Karpas-422 (cell line): ENCODE data around the gene PAX6. TPM values are rescaled to one million over a fixed set of nuclear protein-coding genes. Genes with fewer than 3 reads are reported as not detected.

Experiments used
- DNase-seq: peaks from one replicate; pipeline ENCODE4 v3.0.0-alpha.2; 2015
- H2AFZ ChIP-seq: fragments of 200-600 bp; sonication (generic); 2 replicates; pipeline ENCODE4 v1.6.1; 2014; ENCODE audit warnings: antibody characterized with exemption, low read length, mixed read lengths
- H3K27ac ChIP-seq: fragments of 200-600 bp; sonication (generic); 2 replicates; pipeline ENCODE4 v1.5.1; 2014; ENCODE audit warnings: mild to moderate bottlenecking, low read length, moderate library complexity
- H3K27me3 ChIP-seq: fragments of 200-600 bp; sonication (generic); 2 replicates; pipeline ENCODE4 v1.6.1; 2014; ENCODE audit warnings: low read length, mixed read lengths
- H3K36me3 ChIP-seq: fragments of 200-600 bp; sonication (generic); 2 replicates; pipeline ENCODE4 v1.6.1; 2014; ENCODE audit warnings: low read length, mixed read lengths; ENCODE audit not compliant: insufficient read depth
- H3K4me1 ChIP-seq: fragments of 200-600 bp; sonication (generic); 2 replicates; pipeline ENCODE4 v1.6.1; 2014; ENCODE audit warnings: mild to moderate bottlenecking, low read length, mixed read lengths
- H3K4me2 ChIP-seq: fragments of 200-600 bp; sonication (generic); 2 replicates; pipeline ENCODE4 v1.6.1; 2014; ENCODE audit warnings: low read length, low read depth, mild to moderate bottlenecking; ENCODE audit not compliant: poor library complexity, severe bottlenecking
- H3K4me3 ChIP-seq: fragments of 200-600 bp; sonication (generic); 2 replicates; pipeline ENCODE4 v1.5.1; 2014; ENCODE audit warnings: mild to moderate bottlenecking, antibody characterized with exemption, low read length, mixed read lengths
- H3K79me2 ChIP-seq: fragments of 200-600 bp; sonication (generic); 2 replicates; pipeline ENCODE4 v1.6.1; 2014; ENCODE audit warnings: mild to moderate bottlenecking, low read length, mixed read lengths
- H3K9ac ChIP-seq: fragments of 200-600 bp; sonication (generic); 2 replicates; pipeline ENCODE4 v1.6.0; 2014; ENCODE audit warnings: low read length
- H3K9me2 ChIP-seq: fragments of 200-600 bp; sonication (generic), shearing (Covaris generic); replicated peaks from 2 replicates; pipeline ENCODE4 v1.6.0; 2014; ENCODE audit warnings: mild to moderate bottlenecking, low read length, moderate library complexity; ENCODE audit not compliant: insufficient read depth
- H3K9me3 ChIP-seq: fragments of 300-700, 200-600 bp; sonication (generic); 2 replicates; pipeline ENCODE4 v1.6.1; 2014; ENCODE audit warnings: low read length, mixed read lengths
- H4K20me1 ChIP-seq: fragments of 200-600 bp; sonication (generic); 2 replicates; pipeline ENCODE4 v1.6.1; 2014; ENCODE audit warnings: mild to moderate bottlenecking, antibody characterized with exemption, low read length, low read depth; ENCODE audit not compliant: insufficient read depth
- total RNA-seq: library from RNA; depleted of rRNA; stranded (reverse); fragments of >200 nt; shearing (Covaris generic); gene quantifications from 2 replicates; pipeline ENCODE4 v1.2.3, GENCODE V29; 2014; ENCODE audit warnings: low replicate concordance

The PAX6 gene
- total RNA-seq, 1 experiment from 2014 or later, result 5.9 TPM

GRCh38 chr11:31793264-31793663 is 17.9 kb downstream of the PAX6 start:
- no peak for DNase-seq
- H3K36me3 ChIP-seq, result no peaks in the 10 kb centered on the region

GRCh38 chr11:31792456-31792855 is 18.7 kb downstream of the PAX6 start:
- Histone ChIP-seq H3K9me2 (no peaks in the 10 kb centered on the region), H3K4me2 (no peak overlapping the region), H3K27ac (no peak overlapping the region), H3K9ac (no peak overlapping the region), H3K9me3 (no peaks in the 10 kb centered on the region), H3K27me3 (no peaks in the 10 kb centered on the region), H3K36me3 (no peaks in the 10 kb centered on the region), H4K20me1 (no peaks in the 10 kb centered on the region), H3K79me2 (no peaks in the 10 kb centered on the region), H3K4me1 (no peaks in the 10 kb centered on the region), H3K4me3 (no peak overlapping the region), H2AFZ (no peak overlapping the region)
- DNase-seq, result no peak

More at GRCh38 chr11:31793264-31793663, 17.9 kb downstream of the PAX6 start:
- no peaks in the 10 kb centered on the region for H3K9me3 ChIP-seq
- H3K27ac ChIP-seq, result no peak overlapping the region
- peaks cover 2% of the 10 kb centered on the region for H3K4me1 ChIP-seq
- H3K79me2 ChIP-seq, result no peaks in the 10 kb centered on the region
- no peak overlapping the region for H2AFZ ChIP-seq
- H3K4me2 ChIP-seq, result no peak overlapping the region
- no peaks in the 10 kb centered on the region for H3K27me3 ChIP-seq
- H4K20me1 ChIP-seq, result no peaks in the 10 kb centered on the region
- H3K4me3 ChIP-seq, result no peak overlapping the region
- H3K9ac ChIP-seq, result no peak overlapping the region
- H3K9me2 ChIP-seq, result no peaks in the 10 kb centered on the region

GRCh38 chr11:31792036-31792435 is 19.1 kb downstream of the PAX6 start:
- Histone ChIP-seq H3K4me1 (no peaks in the 10 kb centered on the region), H3K9ac (no peak overlapping the region), H3K4me3 (no peak overlapping the region), H3K4me2 (no peak overlapping the region), H4K20me1 (no peaks in the 10 kb centered on the region), H3K36me3 (no peaks in the 10 kb centered on the region), H3K9me2 (no peaks in the 10 kb centered on the region), H3K27me3 (no peaks in the 10 kb centered on the region), H3K27ac (no peak overlapping the region), H3K79me2 (no peaks in the 10 kb centered on the region), H3K9me3 (no peaks in the 10 kb centered on the region), H2AFZ (no peak overlapping the region)
- no peak for DNase-seq

GRCh38 chr11:31790649-31791048 is 20.5 kb downstream of the PAX6 start:
- H3K27ac ChIP-seq, result no peak overlapping the region
- H3K4me3 ChIP-seq, result no peak overlapping the region
- H3K79me2 ChIP-seq, result no peaks in the 10 kb centered on the region
- H3K9ac ChIP-seq, result no peak overlapping the region
- H3K36me3 ChIP-seq, result no peaks in the 10 kb centered on the region
- no peak overlapping the region for H3K4me2 ChIP-seq
- H3K27me3 ChIP-seq, result no peaks in the 10 kb centered on the region
- no peaks in the 10 kb centered on the region for H3K4me1 ChIP-seq
- no peaks in the 10 kb centered on the region for H3K9me3 ChIP-seq
- no peaks in the 10 kb centered on the region for H3K9me2 ChIP-seq
- DNase-seq, result no peak
- H4K20me1 ChIP-seq, result no peaks in the 10 kb centered on the region
- no peak overlapping the region for H2AFZ ChIP-seq

- Histone ChIP-seq H3K79me2 (no peaks in the 10 kb centered on the region), H3K9me3 (no peaks in the 10 kb centered on the region), H2AFZ (no peak overlapping the region), H4K20me1 (no peaks in the 10 kb centered on the region), H3K36me3 (no peaks in the 10 kb centered on the region), H3K9me2 (no peaks in the 10 kb centered on the region), H3K27ac (no peak overlapping the region), H3K27me3 (no peaks in the 10 kb centered on the region), H3K9ac (no peak overlapping the region), H3K4me2 (no peak overlapping the region), H3K4me1 (no peaks in the 10 kb centered on the region), H3K4me3 (no peak overlapping the region)
- no peak for DNase-seq
Measured at GRCh38 chr11:31788085-31788484, 23.0 kb downstream of the PAX6 start.

GRCh38 chr11:31786996-31787685 is 24.0 kb downstream of the PAX6 start:
- Histone ChIP-seq H3K4me1 (no peaks in the 10 kb centered on the region), H3K27me3 (no peaks in the 10 kb centered on the region), H3K27ac (no peak overlapping the region), H4K20me1 (no peaks in the 10 kb centered on the region), H3K79me2 (no peaks in the 10 kb centered on the region), H3K9me3 (no peaks in the 10 kb centered on the region), H3K9ac (no peak overlapping the region), H3K9me2 (no peaks in the 10 kb centered on the region), H2AFZ (no peak overlapping the region), H3K4me3 (no peak overlapping the region), H3K4me2 (no peak overlapping the region), H3K36me3 (no peaks in the 10 kb centered on the region)
- no peak for DNase-seq

- H3K79me2 ChIP-seq, result no peaks in the 10 kb centered on the region
Measured at GRCh38 chr11:31784611-31785010, 26.5 kb downstream of the PAX6 start.

GRCh38 chr11:31783252-31783651 is 27.9 kb downstream of the PAX6 start:
- Histone ChIP-seq H3K9me3 (no peaks in the 10 kb centered on the region), H3K9me2 (no peaks in the 10 kb centered on the region), H2AFZ (no peak overlapping the region), H3K4me3 (no peak overlapping the region), H3K27ac (no peak overlapping the region), H3K4me1 (no peaks in the 10 kb centered on the region), H3K4me2 (no peak overlapping the region), H3K36me3 (no peaks in the 10 kb centered on the region), H3K79me2 (no peaks in the 10 kb centered on the region), H4K20me1 (no peaks in the 10 kb centered on the region), H3K9ac (no peak overlapping the region), H3K27me3 (no peaks in the 10 kb centered on the region)
- DNase-seq, result no peak

More at GRCh38 chr11:31784611-31785010, 26.5 kb downstream of the PAX6 start:
- H2AFZ ChIP-seq, result no peak overlapping the region
- H3K36me3 ChIP-seq, result no peaks in the 10 kb centered on the region
- DNase-seq, result no peak
- H3K4me1 ChIP-seq, result no peaks in the 10 kb centered on the region
- no peaks in the 10 kb centered on the region for H3K9me3 ChIP-seq
- no peaks in the 10 kb centered on the region for H3K27me3 ChIP-seq
- no peaks in the 10 kb centered on the region for H4K20me1 ChIP-seq
- H3K4me2 ChIP-seq, result no peak overlapping the region
- H3K9me2 ChIP-seq, result no peaks in the 10 kb centered on the region
- no peak overlapping the region for H3K4me3 ChIP-seq
- no peak overlapping the region for H3K9ac ChIP-seq
- no peak overlapping the region for H3K27ac ChIP-seq
